Measurements from ENCODE around the gene CYTH1.
A peak's percentile ranks its signal among the peaks of the same experiment; 100 is the strongest.

The CYTH1 gene

GRCh38 chr17:78669256-78669974 is 112.7 kb downstream of the CYTH1 start:
- no peak for DNase-seq

DNA sequence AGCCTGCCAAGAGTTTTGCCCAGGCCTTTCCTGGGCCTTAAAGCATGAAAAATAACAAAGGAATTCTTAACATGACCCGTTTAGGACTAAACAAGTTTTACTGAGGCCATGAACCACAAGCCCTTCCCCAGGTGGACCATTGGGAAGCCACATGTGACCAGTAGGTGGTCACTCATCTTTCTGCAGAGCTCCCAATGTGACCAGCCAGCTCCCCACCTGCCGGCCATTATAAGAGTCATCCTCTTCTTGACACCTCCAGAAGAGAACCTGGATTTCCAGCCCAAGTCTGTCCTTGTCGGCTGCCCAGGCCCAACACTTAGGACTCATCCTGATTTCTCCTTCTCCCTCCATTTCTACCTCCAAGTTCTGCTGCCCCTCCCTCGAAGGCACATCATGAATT is 113.2 kb downstream of the CYTH1 start:
- no peak for DNase-seq

- no peak for DNase-seq
Measured at GRCh38 chr17:78667741-78668640, 114.1 kb downstream of the CYTH1 start.

DNA sequence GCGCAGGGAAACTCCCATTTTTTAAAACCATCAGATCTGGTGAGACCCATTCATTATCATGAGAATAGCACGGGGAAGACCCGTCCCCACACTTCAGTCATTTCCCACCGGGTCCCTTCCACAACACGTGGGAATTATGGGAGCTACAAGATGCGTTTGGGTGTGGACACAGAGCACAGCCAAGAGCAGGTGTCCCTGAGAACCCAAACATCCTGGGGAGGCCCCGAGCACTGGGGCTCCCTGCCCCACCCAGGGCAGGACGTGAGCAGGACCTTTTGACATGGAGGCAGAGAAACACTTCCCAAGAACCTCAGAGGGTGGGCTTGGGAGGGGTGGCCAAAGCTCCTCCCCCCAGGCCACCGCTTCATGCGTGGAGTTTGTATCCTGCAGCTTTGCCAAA is 115.0 kb downstream of the CYTH1 start:
- DNase-seq, result no peak

DNA sequence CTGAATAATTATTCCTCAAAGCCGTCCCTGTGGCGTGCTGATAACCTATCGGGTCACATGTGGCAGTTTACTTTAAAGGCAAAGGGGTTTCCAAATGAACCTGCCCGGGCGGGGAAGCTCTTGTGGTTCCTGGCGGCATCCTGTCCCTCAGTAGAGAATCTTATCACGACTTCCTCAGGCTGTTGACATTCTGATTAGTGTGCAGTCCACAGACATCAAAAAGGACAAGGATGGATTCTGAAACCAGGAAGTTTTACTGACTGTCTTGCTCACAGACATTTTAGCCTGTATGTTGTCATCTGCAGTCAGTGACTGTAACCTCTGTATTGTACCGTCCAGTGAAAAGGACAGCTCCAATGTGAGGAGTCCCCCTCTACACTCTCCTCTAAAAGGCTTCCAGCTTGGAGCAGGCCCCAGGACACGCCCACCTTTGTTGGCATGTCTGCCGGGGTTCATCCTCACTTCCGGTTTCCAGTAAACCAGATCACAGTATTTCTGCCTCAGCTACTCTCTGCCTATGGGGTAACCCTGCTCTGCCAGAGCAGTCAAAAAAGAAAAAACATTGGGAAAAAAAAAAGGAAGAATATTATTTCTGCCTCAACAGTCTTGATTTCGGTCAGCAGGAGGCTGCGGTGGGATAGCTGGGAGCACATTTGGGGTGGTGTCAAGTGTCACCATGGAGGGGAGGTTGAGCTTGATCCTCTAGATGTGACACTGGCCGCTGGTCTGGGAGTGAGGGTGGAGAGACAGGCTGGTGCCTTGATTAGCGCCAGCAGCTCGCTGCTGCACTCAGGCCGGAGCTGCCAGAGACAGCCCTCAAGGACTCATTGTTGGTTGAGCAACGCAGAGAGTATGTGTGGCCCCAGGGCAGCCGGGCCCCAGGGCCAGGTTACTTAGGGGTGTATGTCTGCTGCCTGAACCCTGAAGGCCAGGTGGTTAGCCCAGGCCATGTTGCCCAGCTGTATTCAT is 115.8 kb downstream of the CYTH1 start:
- DNase-seq, result peak; percentile 67

GRCh38 chr17:78665387-78665951 is 116.6 kb downstream of the CYTH1 start:
- DNase-seq, result no peak

DNA sequence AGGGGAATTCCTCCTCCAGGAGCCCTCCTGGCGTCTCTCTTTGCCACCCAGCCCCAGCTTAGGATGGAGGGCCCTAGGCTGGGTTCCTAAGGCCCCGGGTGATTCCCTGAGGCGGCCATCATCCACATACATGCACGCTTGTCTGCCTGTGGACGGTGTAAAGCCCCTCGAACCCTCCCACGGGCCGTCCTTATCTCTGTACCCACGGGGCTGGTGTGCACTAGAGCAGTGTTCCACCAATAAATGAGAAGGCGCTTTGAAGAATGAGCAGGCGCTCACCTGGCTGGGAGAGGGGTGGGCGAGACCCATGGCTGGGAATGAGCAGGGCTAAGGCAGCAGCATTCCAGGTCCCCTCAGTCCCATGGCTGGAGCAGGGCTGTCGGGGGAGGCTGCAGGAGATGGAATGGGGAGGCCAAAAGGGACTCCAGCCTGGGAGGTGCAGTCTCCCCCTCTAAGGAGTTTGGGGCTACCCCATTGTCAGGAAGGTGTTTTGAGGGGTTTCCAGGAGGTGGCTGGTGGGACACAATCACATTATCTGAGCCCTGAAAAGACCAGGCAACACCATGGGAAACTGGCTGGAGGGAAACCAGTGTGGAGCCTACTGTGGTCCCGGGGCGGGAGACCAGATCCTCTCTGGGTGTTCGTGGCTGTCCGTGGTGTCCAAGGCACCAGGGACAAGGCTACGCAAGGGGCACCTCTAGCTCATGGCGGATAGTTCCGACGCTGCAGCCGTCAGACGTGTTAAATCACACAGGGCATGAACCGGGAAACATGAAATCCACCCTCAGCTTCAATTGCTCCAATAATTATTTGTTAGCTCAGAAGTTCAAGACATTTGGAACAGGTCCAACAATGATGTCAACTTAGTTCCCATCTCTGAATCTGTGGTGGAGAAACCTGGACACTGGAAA is 117.3 kb downstream of the CYTH1 start:
- DNase-seq, result no peak

GRCh38 chr17:78661093-78661770 is 120.8 kb downstream of the CYTH1 start:
- DNase-seq, result no peak

- no peak for DNase-seq
Measured at GRCh38 chr17:78659546-78659945, 122.5 kb downstream of the CYTH1 start.

GRCh38 chr17:78658281-78658785 is 123.7 kb downstream of the CYTH1 start:
- DNase-seq, result no peak

DNA sequence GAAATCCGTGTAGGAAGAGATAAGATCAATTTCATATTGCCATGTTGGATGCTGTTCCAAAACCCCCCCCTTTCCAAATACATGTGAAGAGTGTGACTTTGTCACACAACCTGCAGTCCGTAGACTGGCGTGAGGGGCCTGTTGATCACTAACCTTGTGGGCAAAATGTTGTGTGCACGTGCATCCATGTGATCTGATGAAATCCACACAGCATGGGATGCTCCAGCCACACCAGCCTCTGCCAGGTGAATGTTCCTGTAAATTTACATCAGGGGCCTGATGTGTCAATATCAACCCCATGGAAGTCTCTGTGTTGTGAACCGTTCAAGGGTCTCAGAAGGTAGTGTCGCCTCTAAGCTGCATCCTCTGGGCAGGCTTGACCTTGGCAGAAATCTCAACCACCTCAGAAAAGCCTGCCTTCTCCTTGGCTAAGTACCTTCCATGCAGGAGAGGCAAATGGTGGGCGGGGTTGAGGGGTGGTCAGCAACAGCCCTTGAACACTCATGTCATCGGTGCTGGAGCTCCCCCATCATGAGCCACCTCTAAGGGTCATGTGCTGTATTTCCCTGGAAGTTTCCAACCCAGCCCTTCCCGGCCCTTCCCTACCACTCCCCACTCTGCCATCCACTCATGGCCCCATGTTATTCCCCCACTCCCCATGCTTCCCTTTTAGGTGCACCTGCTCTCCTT is 126.7 kb downstream of the CYTH1 start:
- no peak for DNase-seq

DNA sequence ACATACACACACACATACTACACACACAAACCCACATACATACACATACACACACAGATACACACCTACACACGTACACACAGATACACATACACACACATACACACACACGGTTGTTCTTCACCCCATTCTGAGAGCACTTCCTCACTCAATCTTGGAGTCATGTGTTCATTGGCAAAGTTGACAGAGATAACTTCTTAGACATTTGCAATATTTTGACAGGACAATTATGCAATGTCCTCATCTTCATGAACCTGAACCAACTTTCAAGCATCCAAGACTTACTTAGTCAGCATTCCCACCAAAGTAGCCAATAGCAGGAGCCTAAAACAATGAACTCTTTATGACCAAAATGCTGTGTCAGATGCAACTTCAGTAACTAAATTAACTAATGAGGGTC is 127.7 kb downstream of the CYTH1 start:
- DNase-seq, result no peak

- no peak for DNase-seq
Measured at GRCh38 chr17:78653382-78653781, 128.7 kb downstream of the CYTH1 start.

DNA sequence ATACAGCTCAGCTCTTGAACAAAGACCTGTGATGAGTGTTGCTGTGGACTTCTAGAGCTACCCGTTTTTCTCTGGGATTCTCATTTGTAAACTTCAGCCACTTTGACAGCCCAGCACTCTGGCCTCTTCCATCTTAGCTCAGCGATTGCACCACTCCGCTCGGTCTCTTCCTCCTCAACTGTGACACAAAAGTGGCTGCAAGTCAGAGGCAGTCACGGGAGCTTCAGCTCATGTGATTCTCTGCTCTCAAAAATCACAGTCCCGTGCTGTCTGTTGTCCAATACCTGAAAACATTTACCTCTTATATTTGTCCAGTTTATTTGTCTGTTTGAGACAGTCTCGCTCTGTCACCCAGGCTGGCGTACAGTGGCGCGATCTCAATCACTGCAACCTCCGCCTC is 129.2 kb downstream of the CYTH1 start:
- no peak for DNase-seq

GRCh38 chr17:78652024-78652423 is 130.0 kb downstream of the CYTH1 start:
- no peak for DNase-seq

- no peak for DNase-seq
Measured at GRCh38 chr17:78651554-78651953, 130.5 kb downstream of the CYTH1 start.

DNA sequence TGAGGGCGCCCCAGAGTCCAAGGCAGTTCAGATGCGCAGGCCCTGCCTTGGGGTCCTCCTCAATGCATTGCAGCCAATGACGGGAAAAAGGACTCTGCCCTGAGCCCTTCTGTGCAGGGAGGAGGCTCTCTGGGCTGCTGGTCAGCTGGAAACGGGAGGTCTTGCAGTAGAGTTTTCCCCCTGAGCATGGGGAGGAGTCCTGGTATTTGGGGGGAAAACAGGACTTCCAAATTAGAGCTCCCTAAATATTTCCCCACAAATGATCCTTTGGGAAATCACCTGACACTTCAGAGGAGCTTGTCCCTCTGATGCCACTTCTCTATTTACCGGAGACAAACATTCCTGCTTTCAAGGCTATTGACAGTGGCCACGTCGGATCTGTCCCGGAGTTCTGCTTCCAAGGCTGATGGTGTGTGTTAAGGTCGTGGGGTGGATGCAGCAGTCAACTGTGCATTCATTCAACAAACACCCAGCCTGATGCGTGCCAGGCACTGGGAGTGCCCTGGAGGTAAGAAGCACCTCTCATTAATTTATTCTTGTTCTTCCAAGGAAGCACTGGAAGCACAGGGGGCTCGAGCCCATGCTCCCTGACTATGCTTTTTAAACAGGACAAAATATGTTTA is 131.9 kb downstream of the CYTH1 start:
- DNase-seq, result no peak

DNA sequence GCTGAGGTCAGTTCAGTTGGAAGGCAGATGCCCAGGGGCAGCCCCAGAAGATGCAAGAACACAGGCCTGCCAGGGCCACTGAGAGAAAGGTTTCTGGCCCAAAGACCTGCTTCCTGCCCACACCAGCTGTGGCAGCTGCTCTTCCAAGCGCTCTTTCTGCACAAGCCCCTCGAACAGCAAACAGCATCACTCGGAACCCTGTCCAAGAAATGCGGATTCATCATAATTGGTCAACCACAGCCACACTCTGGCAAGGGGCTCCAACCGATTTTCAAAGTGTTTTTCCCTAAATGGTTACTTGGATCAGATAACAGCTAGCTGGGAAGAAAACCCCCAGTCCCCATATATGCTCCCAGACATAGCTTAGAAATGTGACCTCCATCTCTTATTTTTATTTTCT is 133.8 kb downstream of the CYTH1 start:
- no peak for DNase-seq

- no peak for DNase-seq
Measured at GRCh38 chr17:78647032-78647431, 135.0 kb downstream of the CYTH1 start.

Measured in CD4-positive, alpha-beta T cell treated with Interleukin-17A for 1 hour (primary cell).